GM21447 (cell line): ENCODE measurements around the gene RP2.
A peak's percentile ranks its signal among the peaks of the same experiment; 100 is the strongest.

ENCODE experiments used
- ATAC-seq: cut with Tn5 transposase; IDR thresholded peaks from one replicate; pipeline ENCODE4 v1.9.1; 2021; ENCODE audit not compliant: unreplicated experiment

RP2 gene

DNA sequence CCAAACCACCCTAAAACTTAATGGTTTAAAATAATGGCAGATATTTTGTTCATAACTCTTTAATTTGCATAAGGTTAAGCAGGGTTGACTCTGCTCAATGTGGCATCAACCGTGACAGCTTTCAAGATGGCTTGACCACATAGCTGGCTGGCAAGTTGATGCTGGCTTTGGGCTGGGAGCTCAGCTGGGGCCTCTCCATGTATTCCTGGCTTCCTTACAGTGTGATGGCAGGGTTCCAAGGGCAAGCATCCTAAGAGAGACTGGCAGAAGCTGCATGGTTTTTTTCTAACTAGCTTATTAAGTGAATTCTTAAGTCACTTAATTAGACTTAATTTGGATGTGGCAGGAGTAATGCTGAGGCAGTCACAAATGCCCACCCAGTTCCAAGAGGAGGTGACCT, 4.5 kb downstream of the RP2 start:
- ATAC-seq = no peak

DNA sequence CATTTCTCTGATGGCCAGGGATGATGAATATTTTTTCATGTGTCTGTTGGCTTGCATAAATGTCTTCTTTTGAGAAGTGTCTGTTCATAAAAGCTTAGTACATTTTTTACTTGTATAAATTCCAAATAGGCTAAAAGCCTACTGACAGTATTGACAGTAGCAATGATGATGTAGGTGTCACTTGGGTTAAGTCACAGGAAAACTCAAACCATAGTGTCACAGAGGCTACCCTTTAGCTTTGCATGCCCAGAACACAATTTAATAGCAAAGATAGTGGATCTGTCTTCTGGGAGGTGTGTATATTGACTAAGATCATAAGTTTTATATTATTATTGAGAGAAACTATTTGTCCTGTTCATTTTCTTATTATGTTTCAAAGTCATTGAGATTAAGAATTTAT, 8.1 kb downstream of the RP2 start:
- ATAC-seq = no peak

DNA sequence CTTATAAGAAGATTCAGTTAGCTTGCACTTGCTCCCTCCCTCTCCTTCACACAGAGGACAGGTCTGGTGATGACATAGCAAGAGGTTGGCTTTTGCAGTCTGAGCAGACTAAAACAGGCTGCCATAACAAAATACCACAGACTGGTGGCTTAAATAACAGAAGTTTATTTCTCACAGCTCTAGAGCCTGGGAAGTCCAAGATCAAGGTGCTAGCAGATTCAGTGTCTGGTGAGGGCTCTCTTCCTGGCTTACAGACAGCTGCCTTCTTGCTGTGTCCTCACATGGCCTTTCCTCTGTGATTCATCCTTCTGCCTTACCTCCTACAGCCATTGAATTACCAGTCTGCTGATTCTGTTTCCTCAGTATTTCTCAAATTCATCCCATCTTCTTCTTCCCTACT, 13.1 kb downstream of the RP2 start:
- no peak for ATAC-seq

DNA sequence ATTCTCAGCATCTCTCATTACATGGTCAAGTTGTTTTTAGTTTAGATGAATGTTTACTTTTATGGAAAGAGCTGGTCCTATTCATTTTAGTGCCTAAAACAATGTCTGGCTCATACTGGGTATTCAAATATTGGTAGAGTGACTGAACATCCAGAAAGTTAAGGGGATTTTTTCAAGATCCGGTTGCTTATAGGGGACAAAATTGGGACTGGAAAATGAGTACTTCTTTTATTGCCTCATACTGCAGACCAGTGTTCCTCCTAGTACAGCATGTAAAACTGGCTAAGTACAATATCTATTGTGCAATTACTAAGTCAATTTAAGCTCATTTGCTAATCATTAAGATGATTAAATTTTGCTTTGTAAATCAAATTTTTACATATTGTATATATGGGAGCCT, 13.9 kb downstream of the RP2 start:
- no peak for ATAC-seq

DNA sequence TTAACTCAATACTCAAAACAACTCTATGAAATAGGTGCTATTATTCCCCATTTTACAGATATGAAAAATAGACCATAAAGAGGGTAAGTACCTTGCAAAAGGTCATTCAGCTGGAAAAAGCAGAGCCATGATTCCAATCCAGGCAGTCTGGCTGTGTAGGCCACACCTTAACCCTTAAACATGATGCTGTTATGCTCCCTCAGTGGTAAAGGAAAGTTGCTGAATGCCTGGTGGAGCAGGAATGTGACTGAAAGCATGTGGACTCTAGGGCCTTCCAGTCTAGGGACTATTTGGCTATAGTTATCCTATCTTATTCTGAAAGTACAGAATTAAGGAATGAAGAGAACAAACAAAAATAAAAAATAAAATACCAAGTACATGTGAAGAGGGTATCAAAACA, 19.6 kb downstream of the RP2 start:
- no peak for ATAC-seq

DNA sequence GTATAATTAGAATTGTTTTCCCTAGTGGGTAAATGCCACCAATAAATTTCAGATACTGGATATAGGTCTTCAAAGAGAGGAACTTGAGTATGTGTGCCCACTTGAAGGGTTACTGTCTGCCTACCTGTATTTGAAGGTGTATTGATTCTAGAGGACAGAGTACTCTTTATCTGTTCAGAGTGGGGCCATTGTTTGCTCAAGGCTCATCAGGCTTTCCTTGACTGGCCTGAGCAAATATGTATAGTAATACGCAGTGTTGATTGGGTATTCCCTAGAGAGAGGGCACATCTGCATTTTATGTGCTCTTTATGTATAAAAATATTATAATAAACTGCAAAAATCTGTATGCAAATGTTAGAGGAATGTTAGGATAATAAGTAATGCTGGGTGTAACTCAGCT, 23.7 kb downstream of the RP2 start:
- ATAC-seq = no peak

DNA sequence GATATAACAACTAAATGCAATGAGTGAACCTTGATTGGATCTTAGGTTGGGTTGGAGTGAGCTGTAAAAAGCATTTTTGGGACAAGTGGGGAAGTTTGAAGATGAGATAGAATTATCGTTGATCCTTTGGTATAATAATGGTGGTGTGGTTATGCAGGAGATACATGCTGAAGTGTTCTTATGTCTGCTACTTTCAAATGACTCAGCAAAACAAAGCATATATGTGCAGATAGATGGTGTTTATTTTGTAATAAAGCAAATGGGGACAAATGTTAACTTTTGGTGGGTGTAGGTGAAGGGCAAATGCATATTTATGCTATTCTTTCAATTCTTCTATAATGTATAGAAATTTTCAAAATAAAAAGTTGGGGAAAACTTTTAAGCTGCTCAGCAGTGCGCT, 26.2 kb downstream of the RP2 start:
- no peak for ATAC-seq

DNA sequence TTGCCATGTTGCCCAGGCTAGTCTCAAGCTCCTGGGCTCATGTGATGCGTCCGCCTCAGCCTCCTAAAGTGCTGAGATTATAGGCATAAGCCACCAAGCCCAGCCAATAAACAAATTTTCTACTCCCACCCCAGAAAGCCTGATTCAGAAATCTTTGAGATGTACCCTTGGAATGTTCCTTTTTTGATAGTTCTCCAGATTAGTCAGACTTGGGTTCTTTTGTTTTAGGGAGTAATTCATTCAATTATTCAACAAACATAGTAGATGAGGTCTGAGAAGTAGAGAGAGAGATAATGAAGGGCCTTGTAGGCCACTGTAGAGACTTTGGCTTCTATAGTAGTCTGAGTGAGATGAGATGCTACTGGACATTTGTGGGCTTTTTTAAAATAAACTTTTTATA, 27.8 kb downstream of the RP2 start:
- ATAC-seq = no peak

DNA sequence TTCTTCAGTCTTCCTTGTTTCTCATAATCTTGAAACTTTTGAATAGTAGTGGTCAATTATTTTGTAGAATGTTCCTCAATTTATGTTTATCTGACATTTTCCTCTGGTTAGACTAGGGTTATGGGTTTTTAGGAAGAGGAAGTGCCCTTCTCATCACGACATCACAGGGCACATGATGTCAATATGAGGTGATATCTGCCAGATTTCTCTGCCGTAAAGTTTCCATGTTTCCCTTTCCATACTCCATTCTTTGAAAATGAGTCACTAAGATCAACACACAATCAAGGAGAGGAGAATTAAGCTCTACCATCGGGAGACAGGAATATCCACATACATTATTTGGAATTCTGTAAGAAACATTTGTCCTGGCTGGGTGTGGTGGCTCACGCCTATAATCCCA, 28.4 kb downstream of the RP2 start:
- no peak for ATAC-seq

DNA sequence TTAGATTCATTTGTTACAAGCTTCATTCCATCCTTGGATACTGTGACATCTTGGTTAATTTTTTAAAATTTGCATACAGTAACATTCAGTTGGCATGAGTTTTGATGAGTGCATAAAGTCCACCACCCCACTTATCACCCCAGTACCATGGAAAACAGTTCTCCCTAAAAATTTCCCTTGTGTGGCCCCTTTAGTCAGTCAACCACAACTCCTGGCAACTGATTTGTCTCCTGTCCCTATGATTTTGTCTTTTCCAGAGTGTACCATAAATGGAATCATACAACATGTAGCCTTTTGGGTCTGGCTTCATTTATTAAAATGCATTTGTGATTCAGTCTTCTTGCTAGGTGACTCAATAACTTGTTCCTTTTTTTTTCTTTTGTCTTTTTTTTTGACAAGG, 29.9 kb downstream of the RP2 start:
- ATAC-seq = no peak

DNA sequence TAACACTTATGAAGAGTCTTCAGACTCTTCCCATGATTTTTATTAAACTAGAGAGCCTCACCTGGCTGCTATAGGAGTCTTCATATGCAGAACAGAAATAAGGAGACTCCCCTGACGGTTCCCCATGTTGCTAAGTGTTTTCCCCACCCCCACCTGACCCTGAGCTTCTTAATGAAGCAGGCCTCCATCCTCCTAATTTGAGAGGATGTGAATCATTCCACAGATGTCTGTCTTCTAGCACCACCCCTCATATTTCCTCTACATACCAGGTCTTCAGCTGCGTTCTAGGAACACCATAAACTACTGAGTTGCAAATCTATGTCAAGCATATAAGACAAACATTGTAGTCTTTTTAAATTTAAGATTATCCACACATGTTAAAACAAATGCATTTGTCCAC, 36.9 kb downstream of the RP2 start:
- no peak for ATAC-seq

DNA sequence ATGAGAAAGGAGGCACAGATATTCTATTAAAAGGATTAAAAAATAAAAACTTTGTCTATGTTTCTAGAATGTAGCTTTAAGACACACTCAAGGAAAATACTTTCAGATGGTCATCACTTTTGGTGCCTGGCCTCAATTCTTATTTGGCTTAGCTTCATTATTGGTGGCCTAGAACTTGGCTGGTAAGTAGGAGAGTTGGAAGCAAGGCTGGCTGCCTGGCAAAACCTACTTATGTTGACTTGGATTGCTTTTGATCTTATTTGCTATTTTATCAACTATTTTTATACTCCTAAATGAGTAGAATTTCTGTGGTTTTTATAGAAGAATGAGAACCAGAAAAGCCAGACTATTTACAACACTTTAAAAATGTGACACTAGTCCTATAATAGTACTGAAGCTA, 40.1 kb downstream of the RP2 start:
- no peak for ATAC-seq

DNA sequence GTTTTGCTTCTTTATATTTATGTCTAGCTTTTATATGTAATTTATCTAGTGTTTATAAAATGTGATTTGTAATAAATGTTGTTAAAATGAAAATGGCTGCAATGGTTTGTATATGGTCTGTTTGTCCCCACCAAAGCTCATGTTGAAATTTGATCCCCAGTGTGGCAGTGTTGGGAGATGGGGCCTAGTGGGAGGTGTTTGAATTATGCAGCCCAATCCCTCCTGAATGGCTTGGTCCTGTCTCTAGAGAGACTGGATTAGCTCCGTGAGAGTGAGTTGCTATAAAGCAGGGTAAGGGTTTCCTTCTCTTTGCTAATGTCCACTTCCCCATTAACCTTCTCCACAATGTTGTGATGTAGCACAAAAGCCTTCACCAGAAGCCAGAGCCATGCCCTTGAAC, 45.4 kb downstream of the RP2 start:
- ATAC-seq = no peak

DNA sequence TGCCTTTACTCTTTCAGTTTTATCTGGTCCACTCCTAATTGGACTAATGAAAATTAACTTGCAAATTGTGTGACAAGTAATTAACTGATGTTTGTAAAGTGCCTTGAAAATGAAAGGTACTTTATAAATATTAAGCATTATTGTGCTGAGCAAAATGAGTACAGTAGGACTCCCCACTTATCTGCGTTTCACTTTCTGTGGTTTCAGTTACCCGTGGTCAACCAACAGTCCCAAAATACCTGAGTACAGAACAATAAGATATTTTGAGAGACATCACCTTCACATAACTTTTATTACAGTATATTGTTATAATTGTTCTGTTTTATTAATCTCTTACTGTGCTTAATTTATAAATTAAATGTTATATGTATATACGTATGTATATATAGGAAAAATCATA, 48.0 kb downstream of the RP2 start:
- no peak for ATAC-seq

DNA sequence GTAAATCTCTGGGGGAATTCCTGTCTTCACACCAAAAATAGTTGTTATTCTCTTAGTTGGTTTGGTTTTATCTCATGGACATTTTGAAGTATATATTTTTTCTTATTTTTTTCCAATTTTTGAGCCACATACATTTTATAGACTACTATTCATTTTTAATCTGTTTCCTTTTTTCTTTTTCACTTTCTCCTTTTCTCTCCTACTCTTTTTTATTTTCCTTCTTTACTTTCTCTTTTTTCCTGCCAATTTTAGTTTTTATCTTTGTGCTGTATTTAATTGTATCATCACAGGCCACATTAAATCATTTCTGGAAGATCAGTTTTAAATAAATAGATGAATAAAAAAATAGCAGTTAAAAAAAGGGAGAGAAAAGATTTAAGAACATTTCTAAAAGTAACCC, 61.4 kb downstream of the RP2 start:
- no peak for ATAC-seq

DNA sequence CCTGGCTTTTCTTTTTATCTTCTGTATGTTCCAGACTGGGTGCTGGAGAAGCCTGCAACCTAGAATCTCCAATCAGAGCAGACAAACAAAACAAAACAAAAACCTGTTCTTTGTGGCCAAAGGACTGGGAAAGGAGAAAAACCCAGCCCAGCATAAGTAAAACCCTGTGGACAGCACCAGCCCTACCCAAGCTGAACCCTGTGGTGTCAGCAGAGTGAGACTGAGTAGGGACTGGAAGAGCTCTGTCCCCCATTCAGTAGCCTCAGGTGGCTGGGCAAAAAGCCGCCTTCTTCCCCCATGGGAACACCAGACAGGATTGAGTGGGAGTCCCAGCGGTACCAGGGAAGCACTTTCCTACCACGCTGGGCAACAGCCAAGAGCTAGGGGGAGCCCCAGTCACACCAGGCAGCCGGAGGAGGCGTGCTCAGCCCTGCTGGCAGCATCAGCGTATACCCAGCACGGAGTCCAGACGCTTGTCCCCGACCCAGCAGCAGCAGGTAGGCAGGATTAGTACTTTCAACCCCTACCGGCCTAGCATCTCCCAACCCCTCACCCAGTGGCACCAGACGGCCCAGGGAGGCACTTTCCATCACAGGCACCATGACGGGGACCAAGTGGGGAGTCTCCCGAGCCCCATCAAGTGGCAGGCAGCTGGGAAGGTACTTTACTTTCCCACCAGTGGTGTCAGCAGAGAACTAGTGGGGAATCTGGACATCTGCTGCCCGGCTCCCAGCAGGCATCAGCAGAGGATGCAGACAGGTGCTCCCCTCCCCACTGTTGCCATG, 66.8 kb downstream of the RP2 start:
- peak; percentile 87 for ATAC-seq

DNA sequence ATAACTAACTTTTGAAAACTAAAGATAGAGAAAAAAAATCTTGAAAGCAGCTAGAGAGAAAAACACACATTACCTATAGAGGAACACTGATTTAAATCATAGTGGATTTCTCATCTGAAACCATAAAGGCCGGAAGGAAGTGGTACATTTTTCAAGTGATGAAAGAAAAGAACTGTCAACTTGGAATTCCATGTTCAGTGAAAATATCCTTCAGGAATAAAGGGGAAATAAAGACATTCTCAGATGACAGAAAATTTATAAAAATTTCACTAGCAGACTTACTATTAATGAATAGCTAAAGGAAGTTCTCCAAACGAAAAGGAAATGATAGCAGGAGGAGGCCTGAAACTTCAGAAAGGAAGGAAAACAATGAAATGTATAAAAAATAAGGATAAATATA, 67.8 kb downstream of the RP2 start:
- no peak for ATAC-seq

DNA sequence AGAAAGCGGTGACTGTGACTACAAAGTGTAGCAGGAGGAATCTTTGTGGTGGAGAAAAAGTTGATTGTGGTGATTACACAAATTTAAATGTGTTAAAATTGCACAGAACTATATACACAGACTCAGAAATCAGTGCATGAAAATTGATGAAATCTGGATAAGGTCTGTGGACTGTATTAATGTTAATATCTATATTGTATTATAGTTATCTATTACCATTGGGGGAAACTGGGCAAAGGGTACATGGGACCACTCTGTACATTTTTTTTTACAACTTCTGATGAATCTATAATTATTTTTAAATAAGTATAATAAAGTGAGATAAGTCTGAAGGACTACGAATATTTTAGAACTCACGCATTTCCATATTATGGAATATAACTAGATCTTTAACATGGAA, 73.6 kb downstream of the RP2 start:
- ATAC-seq = no peak

DNA sequence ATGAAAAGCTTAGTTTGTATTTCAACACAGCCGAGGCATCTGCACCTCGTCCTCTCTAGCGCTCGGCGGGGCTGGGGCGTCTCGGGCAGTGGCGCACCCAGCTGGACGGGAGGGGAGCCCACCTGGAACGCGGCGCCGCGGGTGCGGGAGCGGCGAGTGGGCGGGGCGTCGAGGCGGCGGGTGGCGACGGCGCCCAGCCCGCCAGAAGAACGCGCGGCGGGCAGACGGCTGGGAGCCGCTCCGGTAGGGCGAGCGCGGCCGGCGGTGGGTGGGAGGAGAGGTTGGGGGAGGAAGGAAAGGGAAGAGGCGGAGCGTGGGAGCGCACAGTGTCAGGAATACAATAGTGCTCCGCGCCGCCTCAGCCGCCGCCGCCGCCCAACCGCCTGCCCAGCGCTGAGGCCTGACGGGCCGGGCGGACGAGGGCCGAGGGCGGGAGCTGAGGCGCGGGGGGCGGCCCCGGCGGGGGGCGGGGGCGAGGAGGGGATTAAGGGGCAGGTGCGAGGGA, 75.3 kb downstream of the RP2 start, which contains the start of gene JADE3:
JADE3 (plus strand) TSS at position 324 of the 505 bp plus-strand sequence. CDS start 72,474 bp downstream, outside the sequence.
- ATAC-seq = no peak

DNA sequence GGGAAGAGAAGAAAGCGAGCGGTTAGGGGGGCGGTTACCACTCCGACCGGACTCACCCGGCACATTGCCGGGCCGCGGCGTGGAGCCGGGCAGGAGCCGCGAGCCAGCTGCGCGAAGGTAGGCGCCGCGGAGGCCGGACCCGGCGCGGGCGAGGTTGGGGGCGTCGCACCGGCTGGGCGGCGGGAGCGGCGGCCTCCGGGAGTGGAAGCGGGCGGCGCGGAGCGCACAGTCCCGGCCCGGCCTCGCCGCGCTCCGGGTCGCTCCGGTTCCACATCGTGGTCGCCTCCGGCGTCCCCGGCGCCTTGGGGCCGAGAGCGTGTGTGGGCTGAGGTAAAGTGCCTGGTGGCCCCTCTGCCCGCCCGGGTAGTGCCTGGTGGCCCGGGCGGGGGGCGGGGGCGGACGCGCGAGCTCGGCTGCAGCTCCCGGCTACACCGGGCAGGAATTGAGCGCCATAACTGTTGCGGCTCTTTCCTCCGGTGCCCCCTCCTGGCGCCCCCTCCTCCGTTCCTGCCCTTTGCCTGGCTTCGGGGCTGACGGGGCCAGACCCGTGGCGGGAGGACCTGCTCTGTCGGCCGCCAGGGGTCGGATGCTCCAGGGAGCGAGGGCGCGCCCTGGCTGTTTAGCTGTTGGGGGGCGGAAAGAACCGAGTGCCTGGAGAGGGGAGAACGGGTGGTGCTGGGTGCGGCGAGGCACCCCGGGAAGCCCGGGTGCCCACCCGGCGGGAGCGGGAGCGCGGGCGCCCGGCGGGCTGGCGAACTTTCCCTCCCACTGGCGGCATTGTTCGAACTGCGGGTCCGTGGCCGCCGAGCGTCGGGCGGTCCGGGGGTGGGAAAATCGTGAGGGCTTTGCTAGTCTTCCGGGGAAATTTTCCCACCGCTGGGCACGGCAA, 76.0 kb downstream of the RP2 start:
- ATAC-seq = no peak

DNA sequence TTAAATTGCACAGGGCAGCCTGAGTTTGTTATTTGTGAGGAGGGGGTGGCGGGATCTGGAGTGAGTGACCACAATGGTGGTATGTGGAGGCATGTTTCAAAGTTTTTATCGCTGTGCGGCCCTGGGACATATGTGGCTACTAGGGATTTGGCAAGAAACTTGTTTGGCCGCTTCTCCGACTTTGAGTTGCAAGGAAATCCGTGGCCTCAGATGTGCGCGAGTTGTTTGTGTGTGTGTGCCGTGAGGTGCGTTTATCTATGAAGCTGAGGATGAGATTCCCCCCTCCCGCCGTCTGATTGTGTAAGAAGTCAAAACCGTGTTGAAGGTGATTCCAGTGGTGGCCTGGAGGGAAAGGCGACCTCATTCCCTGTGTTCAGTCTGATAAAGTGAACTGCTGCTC, 76.8 kb downstream of the RP2 start:
- no peak for ATAC-seq

DNA sequence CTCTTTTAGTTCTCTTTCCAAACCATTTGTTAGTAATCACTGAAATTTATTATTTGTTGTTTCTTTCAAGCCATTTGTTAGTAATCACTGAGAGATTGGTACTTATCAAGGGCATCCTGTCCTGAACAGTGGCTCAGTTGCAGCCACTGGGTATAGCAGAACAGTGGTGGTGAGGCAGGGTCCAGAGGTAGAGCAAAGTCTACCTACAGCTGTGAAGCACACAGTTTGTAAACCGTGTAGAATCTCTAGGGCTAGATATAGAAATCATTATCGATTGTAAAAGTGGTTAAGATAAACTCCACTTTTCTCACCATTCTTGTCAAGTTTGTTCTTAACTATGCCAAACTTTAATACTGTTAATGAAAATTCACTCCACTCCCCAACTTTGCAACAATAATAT, 79.4 kb downstream of the RP2 start:
- ATAC-seq = no peak
